NCI-H524 treated with DMSO at 0.1 percent for 48 hours (cell line): Measurements from ENCODE around the gene SLC25A1.
"Not testable (repeated sequence)": the region's sequence is repeated elsewhere in the genome, so short reads cannot be mapped to it uniquely, and the experiment has no call there.

Source experiments
- DNase-seq: peaks from one replicate; lab custom pipeline; 2025; lab: John Stamatoyannopoulos, UW

The SLC25A1 gene

GRCh38 chr22:19204640-19205039, 26.1 kb upstream of the SLC25A1 start:
- DNase-seq: no peak

GRCh38 chr22:19203834-19204233, 25.3 kb upstream of the SLC25A1 start:
- no peak for DNase-seq

GRCh38 chr22:19202799-19203186, 24.3 kb upstream of the SLC25A1 start:
- DNase-seq: not testable (repeated sequence)

- no peak for DNase-seq
These were observed 23.6 kb upstream of the SLC25A1 start for GRCh38 chr22:19201869-19202798.

GRCh38 chr22:19201130-19201868, 22.8 kb upstream of the SLC25A1 start:
- no peak for DNase-seq

GRCh38 chr22:19199479-19199878, 20.9 kb upstream of the SLC25A1 start:
- no peak for DNase-seq

- no peak for DNase-seq
These were observed 19.7 kb upstream of the SLC25A1 start for GRCh38 chr22:19197997-19198865.

- DNase-seq: no peak
These were observed 18.5 kb upstream of the SLC25A1 start for GRCh38 chr22:19196841-19197612.

- DNase-seq: no peak
These were observed 17.5 kb upstream of the SLC25A1 start for GRCh38 chr22:19195796-19196731.

GRCh38 chr22:19194766-19195536, 16.4 kb upstream of the SLC25A1 start:
- DNase-seq: no peak

GRCh38 chr22:19193879-19194278, 15.3 kb upstream of the SLC25A1 start:
- DNase-seq: no peak

- no peak for DNase-seq
These were observed 9.4 kb upstream of the SLC25A1 start for GRCh38 chr22:19187716-19188563.

- DNase-seq: no peak
These were observed 5.9 kb upstream of the SLC25A1 start for GRCh38 chr22:19184276-19184997.

GRCh38 chr22:19183216-19183615, 4.7 kb upstream of the SLC25A1 start:
- no peak for DNase-seq

GRCh38 chr22:19182472-19183157, 4.1 kb upstream of the SLC25A1 start:
- no peak for DNase-seq

- DNase-seq: no peak
These were observed 3.4 kb upstream of the SLC25A1 start for GRCh38 chr22:19181786-19182471.
